Astrocyte of the hippocampus (primary cell): ENCODE measurements around the gene PDXDC1.
A peak's percentile ranks its signal among the peaks of the same experiment; 100 is the strongest.
"Not testable (repeated sequence)": the region's sequence is repeated elsewhere in the genome, so short reads cannot be mapped to it uniquely, and the experiment has no call there.

Experiments used
- DNase-seq: peaks from one replicate; pipeline ENCODE4 v3.0.0; 2011; ENCODE audit warnings: low read depth, low spot score

Gene PDXDC1

GRCh38 chr16:15015671-15016070, 40.8 kb downstream of the PDXDC1 start:
- DNase-seq, result not testable (repeated sequence)

GRCh38 chr16:15016354-15016753, 41.5 kb downstream of the PDXDC1 start:
- not testable (repeated sequence) for DNase-seq

- DNase-seq, result peak; percentile 61
These were observed 42.2 kb downstream of the PDXDC1 start for GRCh38 chr16:15016951-15017580.

GRCh38 chr16:15021429-15021828, 46.6 kb downstream of the PDXDC1 start:
- peak; percentile 43 for DNase-seq

GRCh38 chr16:15022194-15022593, 47.4 kb downstream of the PDXDC1 start:
- not testable (repeated sequence) for DNase-seq

GRCh38 chr16:15023381-15024077, 48.7 kb downstream of the PDXDC1 start:
- DNase-seq, result not testable (repeated sequence)

- not testable (repeated sequence) for DNase-seq
These were observed 50.0 kb downstream of the PDXDC1 start for GRCh38 chr16:15024858-15025199.

- DNase-seq, result peak; percentile 57
These were observed 50.6 kb downstream of the PDXDC1 start for GRCh38 chr16:15025234-15025951.

- not testable (repeated sequence) for DNase-seq
These were observed 52.2 kb downstream of the PDXDC1 start for GRCh38 chr16:15027051-15027450.

- DNase-seq, result not testable (repeated sequence)
These were observed 52.9 kb downstream of the PDXDC1 start for GRCh38 chr16:15027503-15028344.

- not testable (repeated sequence) for DNase-seq
These were observed 53.5 kb downstream of the PDXDC1 start for GRCh38 chr16:15028345-15028715.

- not testable (repeated sequence) for DNase-seq
These were observed 54.2 kb downstream of the PDXDC1 start for GRCh38 chr16:15028801-15029698.

- DNase-seq, result not testable (repeated sequence)
These were observed 54.9 kb downstream of the PDXDC1 start for GRCh38 chr16:15029749-15030148.

GRCh38 chr16:15031179-15031578, 56.4 kb downstream of the PDXDC1 start:
- DNase-seq, result no peak

- no peak for DNase-seq
These were observed 56.8 kb downstream of the PDXDC1 start for GRCh38 chr16:15031586-15031985.

GRCh38 chr16:15032547-15033308, 57.9 kb downstream of the PDXDC1 start:
- peak; percentile 78 for DNase-seq

GRCh38 chr16:15033309-15033707, 58.5 kb downstream of the PDXDC1 start:
- DNase-seq, result no peak

- no peak for DNase-seq
These were observed 59.7 kb downstream of the PDXDC1 start for GRCh38 chr16:15034266-15035162.

GRCh38 chr16:15035163-15035729, 60.4 kb downstream of the PDXDC1 start:
- DNase-seq, result no peak
